Fibroblast of pulmonary artery (primary cell): ENCODE measurements around the gene SREBF2.

ENCODE experiments used
- DNase-seq: peaks from one replicate; pipeline ENCODE4 v3.0.0-alpha.2; 2010; ENCODE audit warnings: low read depth
- H3K4me3 ChIP-seq: replicated peaks from 2 replicates; pipeline ENCODE4 v1.5.1; 2011; ENCODE audit warnings: low read depth, mild to moderate bottlenecking, control low read depth, low read length, moderate library complexity
- CTCF ChIP-seq: IDR thresholded peaks from 2 replicates; pipeline ENCODE4 v1.5.1; 2011; ENCODE audit warnings: mild to moderate bottlenecking, control low read depth, low read length, inconsistent platforms; ENCODE audit errors: missing control alignments

The SREBF2 gene

DNA sequence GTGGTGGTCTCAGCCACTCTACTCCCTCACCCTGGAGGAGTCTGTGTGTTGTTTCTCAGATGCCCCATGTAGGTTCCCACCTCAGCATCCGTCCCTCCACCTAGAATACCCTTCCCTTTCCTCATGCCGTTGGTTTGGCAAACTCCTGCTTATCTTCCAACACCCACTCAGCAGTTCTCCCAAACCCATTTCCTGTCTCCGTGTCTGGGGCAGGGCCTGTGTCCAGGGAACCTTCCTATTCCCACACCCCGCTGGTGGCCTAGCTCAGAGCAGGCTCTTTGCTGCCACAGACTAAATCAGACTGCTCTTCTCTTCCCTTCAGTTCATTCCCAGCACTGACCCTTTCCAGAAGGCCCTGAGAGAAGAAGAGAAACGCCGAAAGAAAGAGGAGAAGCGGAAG lies 7.5 kb upstream of the SREBF2 start:
- no peak for TF ChIP-seq CTCF
- DNase-seq, result peak; percentile 44
- no peak overlapping the region for H3K4me3 ChIP-seq

DNA sequence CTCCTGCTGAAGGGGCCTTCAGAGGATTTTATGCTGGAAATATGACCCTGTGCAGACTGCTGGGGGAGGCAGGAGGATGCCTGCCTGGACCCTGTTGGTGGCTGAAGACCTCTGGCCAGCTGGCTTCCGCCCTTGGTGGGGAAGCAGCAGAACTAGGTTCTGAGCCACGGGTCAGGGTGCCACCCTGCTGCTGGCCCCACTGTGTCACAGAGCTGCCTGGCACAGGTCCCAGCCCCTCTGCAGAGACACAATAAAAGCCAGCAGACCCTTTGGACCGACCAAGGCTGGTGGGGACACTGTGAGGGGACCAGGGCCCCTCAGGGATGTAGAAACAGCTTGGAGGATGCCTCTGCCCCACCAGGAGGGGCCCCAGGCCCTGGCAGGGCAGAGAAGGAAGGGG lies 6.9 kb upstream of the SREBF2 start:
- no peak overlapping the region for H3K4me3 ChIP-seq
- no peak for TF ChIP-seq CTCF
- no peak for DNase-seq

- H3K4me3 ChIP-seq, result no peak overlapping the region
- no peak for TF ChIP-seq CTCF
Measured at GRCh38 chr22:41826430-41827383, 6.2 kb upstream of the SREBF2 start.

DNA sequence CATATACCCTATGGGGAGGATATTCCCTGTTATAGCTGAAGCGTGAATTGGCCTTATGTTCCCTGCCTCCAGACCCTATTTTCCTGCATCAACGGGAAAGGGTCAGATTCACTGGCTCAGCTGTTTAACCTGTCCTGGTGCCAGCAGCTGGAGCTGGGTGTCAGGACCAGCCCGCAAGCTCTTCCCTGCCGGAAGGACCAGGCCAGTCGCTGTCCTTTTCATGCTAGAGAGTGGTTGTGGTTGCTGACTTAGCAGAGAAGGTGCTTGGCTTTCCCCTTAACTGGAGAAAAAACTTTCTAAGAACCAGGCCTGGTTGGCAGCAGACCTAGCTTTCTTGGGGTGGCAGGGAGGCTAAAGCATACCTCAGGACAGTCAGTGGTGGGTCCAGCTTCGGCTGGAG lies 5.2 kb upstream of the SREBF2 start:
- TF ChIP-seq CTCF, result no peak
- DNase-seq, result no peak
- no peak overlapping the region for H3K4me3 ChIP-seq

More at GRCh38 chr22:41826430-41827383, 6.2 kb upstream of the SREBF2 start:
- DNase-seq, result no peak

DNA sequence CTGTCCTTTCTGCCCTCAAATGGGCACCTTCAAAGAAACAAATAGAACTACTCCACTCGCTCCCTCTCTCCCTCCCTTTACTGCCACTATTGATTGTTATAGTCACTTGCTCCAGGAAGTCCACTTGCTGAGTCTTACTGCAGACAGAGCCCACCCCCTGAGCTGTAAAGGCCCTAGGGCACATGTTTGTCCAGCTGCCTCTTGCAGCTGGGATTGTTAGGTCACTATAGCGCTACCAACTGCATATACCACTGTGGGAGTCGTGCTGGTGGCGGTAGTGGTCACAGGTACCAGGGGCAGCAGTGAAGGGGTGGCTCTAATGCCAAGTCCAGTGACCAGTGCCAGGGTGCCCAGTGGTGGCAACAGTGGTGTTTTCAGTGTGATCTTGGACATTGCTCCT lies 4.4 kb upstream of the SREBF2 start:
- TF ChIP-seq CTCF, result no peak
- no peak for DNase-seq
- no peak overlapping the region for H3K4me3 ChIP-seq

- TF ChIP-seq CTCF, result no peak
- no peak for DNase-seq
- H3K4me3 ChIP-seq, result no peak overlapping the region
Measured at GRCh38 chr22:41830174-41830573, 2.7 kb upstream of the SREBF2 start.

GRCh38 chr22:41831383-41831782 lies 1.5 kb upstream of the SREBF2 start:
- DNase-seq, result peak; percentile 41
- TF ChIP-seq CTCF, result no peak
- H3K4me3 ChIP-seq, result no peak overlapping the region
